ENCODE results near the gene CAMSAP1. TPM values are rescaled to one million over a fixed set of nuclear protein-coding genes. Genes with fewer than 3 reads are reported as not detected.

Gene CAMSAP1
- total and polyA plus RNA-seq, 2 donors (not counting 1 experiment from before 2014, with no cell fraction given): 6.6 to 31.0 TPM

DNA sequence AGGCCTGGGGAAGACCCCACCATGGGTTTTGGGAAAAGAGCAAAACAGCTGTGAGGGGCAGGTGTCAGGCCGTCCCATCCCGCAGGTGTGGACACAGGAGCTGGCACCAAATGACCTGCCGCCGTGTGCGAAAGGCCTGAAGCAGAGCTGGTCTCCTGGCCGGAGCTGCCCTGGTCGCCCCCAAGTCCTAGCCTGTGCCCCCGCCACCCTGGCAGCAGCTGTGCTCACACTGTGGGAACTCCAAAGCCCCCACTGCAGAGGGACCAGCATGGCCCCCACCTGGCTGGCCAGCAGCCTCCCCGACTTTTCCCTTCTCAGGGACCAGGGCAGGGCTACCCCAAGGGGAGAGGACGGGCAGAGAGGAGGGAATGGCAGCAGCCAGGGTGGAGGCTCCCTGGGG, 117.0 kb downstream of the CAMSAP1 start:
- intact Hi-C loops (cut with micrococcal nuclease): no loop called here

DNA sequence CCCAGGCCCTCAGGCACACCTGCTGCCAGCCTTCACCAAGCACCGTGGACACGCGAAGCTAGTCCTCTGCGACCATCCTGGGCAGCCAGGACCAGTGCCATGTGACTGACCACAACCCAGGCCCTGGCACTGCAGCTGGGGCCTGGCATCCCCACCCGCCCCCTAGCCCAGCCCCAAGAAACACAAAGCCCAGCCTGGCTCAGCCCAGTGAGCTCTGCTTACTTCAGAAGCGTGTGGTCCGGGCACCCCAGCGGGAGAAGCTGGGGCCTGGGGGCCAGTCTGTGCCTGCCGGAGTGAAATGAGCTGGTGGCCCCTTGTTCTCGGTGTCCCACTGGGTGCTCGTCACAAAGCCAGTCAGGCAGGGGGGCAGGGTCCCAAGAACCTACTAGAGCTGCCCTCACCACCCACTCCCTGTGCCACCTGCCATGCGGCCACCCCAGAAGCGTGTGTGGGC, 117.5 kb downstream of the CAMSAP1 start:
- intact Hi-C loops (cut with micrococcal nuclease): no loop called here
- DNase-seq: no peak
- 94% methylated on average over 11 of the region's 13 CpGs for WGBS (ENCODE audit: insufficient coverage)

More for the DNA sequence above, 117.0 kb downstream of the CAMSAP1 start:
- Histone ChIP-seq H3K4me2 (replicated peaks; ENCODE audit: low read depth, low read length, poor library complexity, severe bottlenecking) (no peak overlapping the region), H3K9ac (ENCODE audit: low read length) (no peak overlapping the region), H3K36me3 (replicated peaks in 1 of 2; ENCODE audit: control extremely low read depth in 1 of 2, control insufficient read depth in 1 of 2, extremely low read depth in 1 of 2, insufficient read depth in 2 of 2, low read length in 1 of 2) (no peaks in the 10 kb centered on the region), H4K20me1 (ENCODE audit: control insufficient read depth, insufficient read depth, low read length, poor library complexity, severe bottlenecking) (no peaks in the 10 kb centered on the region), H3K79me2 (ENCODE audit: control insufficient read depth, insufficient read depth, low read length) (no peaks in the 10 kb centered on the region), H3K9me3 (ENCODE audit: control extremely low read depth in 1 of 3, control insufficient read depth in 2 of 3, insufficient read depth in 1 of 3, low read length in 2 of 3) (no peaks in the 10 kb centered on the region), H3K27me3 (replicated peaks in 1 of 4; ENCODE audit: control extremely low read depth in 1 of 4, control insufficient read depth in 3 of 4, insufficient read depth in 4 of 4, low read length in 3 of 4) (no peaks in the 10 kb centered on the region), H2AFZ (ENCODE audit: insufficient read depth, low read depth, low read length, poor library complexity, severe bottlenecking) (no peak overlapping the region), H3K4me1 (ENCODE audit: control insufficient read depth in 2 of 2, insufficient read depth in 2 of 2, low read length in 2 of 2) (no peaks in the 10 kb centered on the region), H3K4me3 (ENCODE audit: control extremely low read depth in 1 of 5, extremely low read depth in 1 of 5, insufficient read depth in 1 of 5, low read depth in 2 of 5, low read length in 4 of 5) (no peak overlapping the region), H3K27ac (ENCODE audit: low read length in 2 of 2) (no peak overlapping the region)
- ATAC-seq (ENCODE audit: low read depth): no peak
- WGBS (ENCODE audit: insufficient coverage): 90% methylated on average over 10 of the region's 10 CpGs
- Mint-ChIP-seq H3K4me1 (no peaks in the 10 kb centered on the region), H3K27ac (no peak overlapping the region), H3K27me3 (no peaks in the 10 kb centered on the region), H3K4me3 (no peak overlapping the region), H3K9me3 (ENCODE audit: insufficient read depth) (no peaks in the 10 kb centered on the region)
- ChIA-PET CTCF (no interaction called here), POLR2A (no interaction called here)
- DNase-seq: no peak
- no peak for TF ChIP-seq EZH2 (IDR thresholded peaks at IDR 0.05; ENCODE audit: borderline replicate concordance, insufficient read depth, low read depth, low read length, poor library complexity, severe bottlenecking)
- TF ChIP-seq, protein P1, sequence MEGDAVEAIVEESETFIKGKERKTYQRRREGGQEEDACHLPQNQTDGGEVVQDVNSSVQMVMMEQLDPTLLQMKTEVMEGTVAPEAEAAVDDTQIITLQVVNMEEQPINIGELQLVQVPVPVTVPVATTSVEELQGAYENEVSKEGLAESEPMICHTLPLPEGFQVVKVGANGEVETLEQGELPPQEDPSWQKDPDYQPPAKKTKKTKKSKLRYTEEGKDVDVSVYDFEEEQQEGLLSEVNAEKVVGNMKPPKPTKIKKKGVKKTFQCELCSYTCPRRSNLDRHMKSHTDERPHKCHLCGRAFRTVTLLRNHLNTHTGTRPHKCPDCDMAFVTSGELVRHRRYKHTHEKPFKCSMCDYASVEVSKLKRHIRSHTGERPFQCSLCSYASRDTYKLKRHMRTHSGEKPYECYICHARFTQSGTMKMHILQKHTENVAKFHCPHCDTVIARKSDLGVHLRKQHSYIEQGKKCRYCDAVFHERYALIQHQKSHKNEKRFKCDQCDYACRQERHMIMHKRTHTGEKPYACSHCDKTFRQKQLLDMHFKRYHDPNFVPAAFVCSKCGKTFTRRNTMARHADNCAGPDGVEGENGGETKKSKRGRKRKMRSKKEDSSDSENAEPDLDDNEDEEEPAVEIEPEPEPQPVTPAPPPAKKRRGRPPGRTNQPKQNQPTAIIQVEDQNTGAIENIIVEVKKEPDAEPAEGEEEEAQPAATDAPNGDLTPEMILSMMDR (IDR thresholded peaks at IDR 0.05): no peak

More for the DNA sequence above, 117.5 kb downstream of the CAMSAP1 start:
- Histone ChIP-seq H3K4me3 (ENCODE audit: control extremely low read depth in 1 of 5, extremely low read depth in 1 of 5, insufficient read depth in 1 of 5, low read depth in 2 of 5, low read length in 4 of 5) (no peak overlapping the region), H4K20me1 (ENCODE audit: control insufficient read depth, insufficient read depth, low read length, poor library complexity, severe bottlenecking) (no peaks in the 10 kb centered on the region), H3K9me3 (ENCODE audit: control extremely low read depth in 1 of 3, control insufficient read depth in 2 of 3, insufficient read depth in 1 of 3, low read length in 2 of 3) (no peaks in the 10 kb centered on the region), H3K36me3 (replicated peaks in 1 of 2; ENCODE audit: control extremely low read depth in 1 of 2, control insufficient read depth in 1 of 2, extremely low read depth in 1 of 2, insufficient read depth in 2 of 2, low read length in 1 of 2) (no peaks in the 10 kb centered on the region), H3K4me2 (replicated peaks; ENCODE audit: low read depth, low read length, poor library complexity, severe bottlenecking) (no peak overlapping the region), H2AFZ (ENCODE audit: insufficient read depth, low read depth, low read length, poor library complexity, severe bottlenecking) (no peak overlapping the region), H3K9ac (ENCODE audit: low read length) (no peak overlapping the region), H3K79me2 (ENCODE audit: control insufficient read depth, insufficient read depth, low read length) (no peaks in the 10 kb centered on the region), H3K4me1 (ENCODE audit: control insufficient read depth in 2 of 2, insufficient read depth in 2 of 2, low read length in 2 of 2) (no peaks in the 10 kb centered on the region), H3K27me3 (replicated peaks in 1 of 4; ENCODE audit: control extremely low read depth in 1 of 4, control insufficient read depth in 3 of 4, insufficient read depth in 4 of 4, low read length in 3 of 4) (no peaks in the 10 kb centered on the region), H3K27ac (ENCODE audit: low read length in 2 of 2) (no peak overlapping the region)
- Mint-ChIP-seq H3K4me1 (no peaks in the 10 kb centered on the region), H3K27me3 (no peaks in the 10 kb centered on the region), H3K9me3 (ENCODE audit: insufficient read depth) (no peaks in the 10 kb centered on the region), H3K4me3 (no peak overlapping the region), H3K27ac (no peak overlapping the region)
- CTCF ChIA-PET: no interaction called here
- TF ChIP-seq EZH2 (IDR thresholded peaks at IDR 0.05; ENCODE audit: borderline replicate concordance, insufficient read depth, low read depth, low read length, poor library complexity, severe bottlenecking): no peak
- TF ChIP-seq, protein P1 (IDR thresholded peaks at IDR 0.05): no peak
- no peak for ATAC-seq (ENCODE audit: low read depth)
- POLR2A ChIA-PET: no interaction called here
